H1 (cell line): ENCODE results near the gene OPN5. TPM values are rescaled to one million over a fixed set of nuclear protein-coding genes. Genes with fewer than 3 reads are reported as not detected.

Source experiments
- CTCF ChIA-PET: fragments of 300-600 bp; sonication (Branson Sonifier 250); formaldehyde crosslinking; loops from one replicate; lab custom pipeline; 2021; ENCODE audit not compliant: partially characterized antibody; lab: Charles Lee
- POLR2A ChIA-PET: fragments of 300-600 bp; sonication (Branson Sonifier 250); formaldehyde crosslinking; loops from one replicate; lab custom pipeline; 2021; ENCODE audit warnings: inconsistent platforms; ENCODE audit not compliant: partially characterized antibody; lab: Charles Lee
- DNase-seq, 2 experiments: peaks; one replicate each; pipeline versions ENCODE4 v3.0.0 to v3.0.0-alpha.2; 2010 to 2022; ENCODE audit warnings: low spot score in 2 of 2, low read depth in 1 of 2, mixed read lengths in 1 of 2
- FAIRE-seq: peaks from 2 replicates; lab custom pipeline; 2011; peaks lifted over from hg19 to GRCh38; lab: Jason Lieb, UNC
- H2AFZ ChIP-seq: 2 replicates; pipeline ENCODE4 v1.8.1; 2012; ENCODE audit warnings: low read length, inconsistent platforms
- H2AK5ac ChIP-seq: 2 replicates; pipeline ENCODE4 v1.6.1; 2013; ENCODE audit warnings: low read depth, low read length
- H2BK120ac ChIP-seq: replicated peaks from 2 replicates; pipeline ENCODE3; 2013; ENCODE audit warnings: low read depth, low read length, inconsistent platforms
- H2BK12ac ChIP-seq: 2 replicates; pipeline ENCODE4 v1.6.1; 2013; ENCODE audit warnings: low read depth, low read length
- H2BK15ac ChIP-seq: 2 replicates; pipeline ENCODE4 v1.6.1; 2013; ENCODE audit warnings: low read length
- H2BK20ac ChIP-seq: 2 replicates; pipeline ENCODE4 v1.6.1; 2013; ENCODE audit warnings: low read length
- H2BK5ac ChIP-seq: 2 replicates; pipeline ENCODE4 v1.6.1; 2013; ENCODE audit warnings: low read depth, low read length
- H3K14ac ChIP-seq: 2 replicates; pipeline ENCODE4 v1.6.1; 2013; ENCODE audit warnings: inconsistent platforms; ENCODE audit not compliant: insufficient read length
- H3K18ac ChIP-seq: 2 replicates; pipeline ENCODE4 v1.6.1; 2013; ENCODE audit warnings: low read length; ENCODE audit errors: extremely low read depth
- H3K23ac ChIP-seq: 2 replicates; pipeline ENCODE4 v1.6.1; 2013; ENCODE audit warnings: inconsistent platforms; ENCODE audit not compliant: insufficient read length
- H3K23me2 ChIP-seq: 2 replicates; pipeline ENCODE4 v1.6.1; 2013; ENCODE audit warnings: low read depth, low read length
- H3K27ac ChIP-seq: 2 replicates; pipeline ENCODE4 v1.6.1; 2011; ENCODE audit warnings: low read depth, low read length, inconsistent platforms
- H3K27me3 ChIP-seq, 4 experiments: replicated peaks in 1 of 4; 1 replicate in 1 of 4; 2 replicates in 3 of 4; pipeline versions ENCODE4 v1.6.1 to v1.8.1; 2011 to 2013; ENCODE audit warnings: low read length in 3 of 4, mild to moderate bottlenecking in 3 of 4, inconsistent platforms in 2 of 4, mixed read lengths in 2 of 4, moderate library complexity in 1 of 4; ENCODE audit not compliant: control insufficient read depth in 3 of 4, insufficient read depth in 3 of 4; ENCODE audit errors: extremely low read depth in 1 of 4
- H3K36me3 ChIP-seq, 4 experiments: 2 replicates each; pipeline versions ENCODE4 v1.6.1 to v1.8.1; 2011 to 2013; ENCODE audit warnings: mild to moderate bottlenecking in 4 of 4, low read length in 3 of 4, moderate library complexity in 2 of 4, control low read depth in 1 of 4, inconsistent platforms in 1 of 4; ENCODE audit not compliant: insufficient read depth in 4 of 4, control insufficient read depth in 2 of 4
- H3K4ac ChIP-seq: replicated peaks from 2 replicates; pipeline ENCODE3; 2013; ENCODE audit warnings: low read length, low read depth, mixed read lengths, inconsistent platforms; ENCODE audit not compliant: insufficient read length
- H3K4me1 ChIP-seq, 4 experiments: replicated peaks in 1 of 4; 1 replicate in 1 of 4; 2 replicates in 3 of 4; pipeline versions ENCODE4 v1.6.1 to v1.8.1; 2011 to 2013; ENCODE audit warnings: low read length in 3 of 4, inconsistent platforms in 2 of 4, mixed read lengths in 1 of 4; ENCODE audit not compliant: insufficient read depth in 4 of 4, control insufficient read depth in 3 of 4
- H3K4me2 ChIP-seq, 2 experiments: 2 replicates each; pipeline versions ENCODE4 v1.6.1 to v1.8.1; 2011 to 2013; ENCODE audit warnings: low read depth in 2 of 2, low read length in 2 of 2, control low read depth in 1 of 2, inconsistent platforms in 1 of 2, mild to moderate bottlenecking in 1 of 2; ENCODE audit not compliant: insufficient read depth in 1 of 2
- H3K4me3 ChIP-seq, 4 experiments: fragments of 200-600, 300-600 bp in 1 of 4; sonication (generic), shearing (Covaris generic), sonication (Bioruptor Twin) in 1 of 4; 2 replicates each; pipeline versions ENCODE4 v1.5.1 to v1.8.1; 2011 to 2016; ENCODE audit warnings: low read length in 4 of 4, low read depth in 3 of 4, control low read depth in 2 of 4, inconsistent platforms in 2 of 4, mild to moderate bottlenecking in 2 of 4, mixed read lengths in 1 of 4, moderate library complexity in 1 of 4; ENCODE audit not compliant: insufficient read depth in 2 of 4; ENCODE audit errors: extremely low read depth in 1 of 4
- H3K56ac ChIP-seq: replicated peaks from 2 replicates; pipeline ENCODE3; 2013; ENCODE audit warnings: low read depth, mild to moderate bottlenecking, mixed read lengths, low read length, inconsistent platforms; ENCODE audit not compliant: insufficient read length
- H3K79me1 ChIP-seq: 2 replicates; pipeline ENCODE4 v1.6.1; 2013; ENCODE audit warnings: low read depth, low read length, control low read depth
- H3K79me2 ChIP-seq, 2 experiments: 2 replicates each; pipeline versions ENCODE4 v1.6.1 to v1.8.1; 2012 to 2013; ENCODE audit warnings: low read length in 2 of 2, mild to moderate bottlenecking in 2 of 2, inconsistent platforms in 1 of 2; ENCODE audit not compliant: insufficient read depth in 2 of 2, control insufficient read depth in 1 of 2
- H3K9ac ChIP-seq, 4 experiments: replicated peaks in 1 of 4; 1 replicate in 1 of 4; 2 replicates in 3 of 4; pipeline versions ENCODE4 v1.6.1 to v1.8.1; 2011 to 2013; ENCODE audit warnings: low read depth in 3 of 4, low read length in 3 of 4, control low read depth in 2 of 4, mild to moderate bottlenecking in 2 of 4, moderate library complexity in 2 of 4, inconsistent platforms in 1 of 4; ENCODE audit errors: extremely low read depth in 1 of 4
- H3K9me3 ChIP-seq, 2 experiments: 2 replicates each; pipeline versions ENCODE4 v1.6.1 to v1.8.1; 2012 to 2013; ENCODE audit warnings: mild to moderate bottlenecking in 2 of 2, moderate library complexity in 2 of 2, control low read depth in 1 of 2, inconsistent platforms in 1 of 2, low read depth in 1 of 2, low read length in 1 of 2, mixed read lengths in 1 of 2; ENCODE audit not compliant: insufficient read depth in 2 of 2
- H4K20me1 ChIP-seq, 2 experiments: replicated peaks in 1 of 2; 2 replicates each; pipeline versions ENCODE3 to v1.8.1; 2011 to 2013; ENCODE audit warnings: inconsistent platforms in 2 of 2, low read length in 2 of 2, mild to moderate bottlenecking in 1 of 2; ENCODE audit not compliant: insufficient read depth in 2 of 2, control insufficient read depth in 1 of 2
- H4K5ac ChIP-seq: 2 replicates; pipeline ENCODE4 v1.6.1; 2013; ENCODE audit warnings: low read length, low read depth, mixed read lengths, inconsistent platforms; ENCODE audit not compliant: insufficient read length
- H4K8ac ChIP-seq: 2 replicates; pipeline ENCODE4 v1.8.0; 2013; ENCODE audit warnings: mild to moderate bottlenecking, moderate library complexity, low read length, inconsistent platforms; ENCODE audit not compliant: insufficient read depth; ENCODE audit errors: extremely low read depth
- H4K91ac ChIP-seq: replicated peaks from 2 replicates; pipeline ENCODE3; 2013; ENCODE audit warnings: low read length, mixed read lengths, inconsistent platforms; ENCODE audit not compliant: insufficient read length
- ASH2L ChIP-seq: fragments of 200-600, 300-600 bp; sonication (generic); IDR thresholded peaks from one replicate; pipeline ENCODE4 v1.7.1; 2017; ENCODE audit warnings: low read length
- BACH1 ChIP-seq: IDR thresholded peaks from 2 replicates; pipeline ENCODE4 v1.6.1; 2012; ENCODE audit warnings: low read length, improper control_type of control experiment
- GABPA ChIP-seq: IDR thresholded peaks from 2 replicates; pipeline ENCODE4 v1.6.1; 2011; ENCODE audit warnings: mild to moderate bottlenecking, low read length, moderate library complexity, borderline replicate concordance; ENCODE audit not compliant: insufficient read depth
- KDM4A ChIP-seq: IDR thresholded peaks from one replicate; pipeline ENCODE4 v1.7.1; 2012; ENCODE audit warnings: low read depth, mild to moderate bottlenecking, moderate library complexity, low read length, inconsistent platforms; ENCODE audit not compliant: severe bottlenecking
- KDM5A ChIP-seq: fragments of 200-600 bp; IDR thresholded peaks from 2 replicates; pipeline ENCODE4 v1.7.1; 2012; ENCODE audit warnings: mild to moderate bottlenecking, low read length, inconsistent platforms, mixed read lengths
- NANOG ChIP-seq: IDR thresholded peaks from 2 replicates; pipeline ENCODE4 v1.6.1; 2011; ENCODE audit warnings: low read length, low read depth, mild to moderate bottlenecking, inconsistent platforms; ENCODE audit not compliant: insufficient read depth, poor library complexity, severe bottlenecking
- NRF1 ChIP-seq: IDR thresholded peaks from 2 replicates; pipeline ENCODE4 v1.6.1; 2011; ENCODE audit warnings: mild to moderate bottlenecking, low read depth, low read length, improper control_type of control experiment
- POLR2AphosphoS5 ChIP-seq: IDR thresholded peaks from 2 replicates; pipeline ENCODE4 v1.6.1; 2011; ENCODE audit warnings: low read depth, low read length
- POU5F1 ChIP-seq: IDR thresholded peaks from 2 replicates; pipeline ENCODE4 v1.6.1; 2011; ENCODE audit warnings: low read depth, mild to moderate bottlenecking, low read length, moderate library complexity
- RNF2 ChIP-seq: fragments of 200-900, 300-1000 bp; sonication (generic); IDR thresholded peaks from 2 replicates; pipeline ENCODE4 v1.7.1; 2016; ENCODE audit warnings: borderline replicate concordance, low read depth, mild to moderate bottlenecking, antibody characterized with exemption, low read length; ENCODE audit not compliant: poor library complexity, severe bottlenecking; ENCODE audit errors: missing control alignments
- SP2 ChIP-seq: IDR thresholded peaks from 2 replicates; pipeline ENCODE4 v1.6.1; 2012; ENCODE audit warnings: mild to moderate bottlenecking, low read length, inconsistent platforms
- USF2 ChIP-seq: IDR thresholded peaks from 2 replicates; pipeline ENCODE4 v1.6.1; 2011; ENCODE audit warnings: low read length, improper control_type of control experiment
- YY1 ChIP-seq: IDR thresholded peaks from 2 replicates; pipeline ENCODE4 v1.6.1; 2011; ENCODE audit warnings: low read depth, mild to moderate bottlenecking, low read length
- WGBS, 2 experiments: shearing (Covaris generic) in 1 of 2; methylation state at CpG; one replicate each; pipeline versions ENCODE4 v1.1.6 to v1.1.7; 2013 to 2015; ENCODE audit warnings: low lambda C conversion rate in 2 of 2, mixed read lengths in 2 of 2, inconsistent platforms in 1 of 2, low coverage in 1 of 2, missing lambda C conversion rate in 1 of 2; ENCODE audit not compliant: insufficient replicate concordance in 2 of 2, insufficient coverage in 1 of 2, insufficient read length in 1 of 2; ENCODE audit errors: extremely low coverage in 1 of 2, missing lambda C conversion rate in 1 of 2; 5-methylcytosine and 5-hydroxymethylcytosine counted together
- polyA plus RNA-seq, 7 experiments: library from polyadenylated mRNA; depleted of rRNA in 3 of 7; stranded (reverse) in 5 of 7; unstranded in 2 of 7; fragments of >200 nt in 5 of 7; fragments of 200-250 nt in 2 of 7; gene quantifications; 1 replicate in 5 of 7; 2 replicates in 1 of 7; 4 replicates in 1 of 7; pipeline versions ENCODE4 v1.2.1 to v1.2.3, GENCODE V29; 2011 to 2013; ENCODE audit warnings: missing spikeins in 2 of 7, mixed read lengths in 2 of 7
- total RNA-seq: library from RNA; stranded (reverse); fragmentation: NEBNext Ultra II Directional; extraction: Animal tissue kit (Norgen Biotek cat#: 25700); gene quantifications from 2 replicates; pipeline ENCODE4 v1.2.1, GENCODE V29; 2021

OPN5 gene
- total and polyA plus RNA-seq, 2 of the 8 experiments (the other 6 are each of a cell fraction or from before 2014, with no cell fraction given), result not detected

DNA sequence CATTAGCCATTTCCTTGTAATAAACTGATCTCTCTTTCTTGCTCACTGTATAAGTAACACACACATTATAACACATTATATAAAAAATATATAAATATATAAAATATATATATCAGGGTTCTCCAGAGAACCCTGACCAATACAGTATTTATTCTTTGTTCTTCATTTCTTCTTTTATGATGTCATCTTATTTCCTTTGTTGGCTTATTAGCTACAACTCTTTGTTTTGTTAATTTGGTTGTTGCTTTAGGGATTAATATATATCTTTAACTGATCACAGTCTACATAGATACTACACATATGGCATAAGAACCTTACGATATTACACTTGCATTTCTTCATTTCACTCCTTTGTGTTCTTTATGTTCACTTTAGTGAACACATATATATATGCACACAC, 14.7 kb upstream of the OPN5 start:
- H3K4me3 ChIP-seq, result no peak overlapping the region
- no peak overlapping the region for H2AK5ac ChIP-seq
- WGBS, 2 experiments, result 50% methylated on average over 1 of the region's 1 CpG; no CpG with 5 or more reads in 1 of the 2 experiments
- H3K79me1 ChIP-seq, result no peaks in the 10 kb centered on the region
- no peak overlapping the region for H2BK12ac ChIP-seq
- no peak overlapping the region for H3K27ac ChIP-seq
- H3K23ac ChIP-seq, result no peak overlapping the region
- no peak overlapping the region for H3K18ac ChIP-seq
- no peaks in the 10 kb centered on the region for H3K9me3 ChIP-seq
- no peak overlapping the region for H3K56ac ChIP-seq
- no peaks in the 10 kb centered on the region for H3K79me2 ChIP-seq
- CTCF ChIA-PET, result interaction anchor here (0.9 kb wide), 1 partner anchor 9 kb away, joined by 4 read pairs; no protein-coding TSS in a partner anchor
- H2BK120ac ChIP-seq, result no peak overlapping the region
- POLR2A ChIA-PET, result no interaction called here
- no peak overlapping the region for H3K9ac ChIP-seq
- H3K14ac ChIP-seq, result no peak overlapping the region
- H4K91ac ChIP-seq, result no peak overlapping the region
- H2BK5ac ChIP-seq, result no peak overlapping the region
- H2AFZ ChIP-seq, result no peak overlapping the region
- no peaks in the 10 kb centered on the region for H4K20me1 ChIP-seq
- H3K4me2 ChIP-seq, result no peak overlapping the region
- H2BK20ac ChIP-seq, result no peak overlapping the region
- no peaks in the 10 kb centered on the region for H3K4me1 ChIP-seq
- no peak for FAIRE-seq
- H2BK15ac ChIP-seq, result no peak overlapping the region
- no peak for DNase-seq
- H4K5ac ChIP-seq, result no peak overlapping the region
- H3K23me2 ChIP-seq, result no peaks in the 10 kb centered on the region
- H3K27me3 ChIP-seq, result peaks cover 0 to 1% (median 0%) of the 10 kb centered on the region in 4 experiments; a peak in 1 of 7 replicates
- no peaks in the 10 kb centered on the region for H3K36me3 ChIP-seq
- no peak overlapping the region for H4K8ac ChIP-seq
- no peak overlapping the region for H3K4ac ChIP-seq
- TF ChIP-seq POU5F1, result no peak
- no peak for TF ChIP-seq NANOG
- TF ChIP-seq KDM4A, result no peak
- no peak for TF ChIP-seq ASH2L
- TF ChIP-seq BACH1, result no peak
- TF ChIP-seq USF2, result no peak
- TF ChIP-seq GABPA, result no peak
- TF ChIP-seq POLR2AphosphoS5, result no peak
- TF ChIP-seq NRF1, result no peak
- no peak for TF ChIP-seq YY1
- TF ChIP-seq SP2, result no peak
- no peak for TF ChIP-seq KDM5A
- no peak for TF ChIP-seq RNF2
